NT2/D1 (cell line): ENCODE measurements around the gene SHISA5.

Source experiments
- YY1 ChIP-seq: IDR thresholded peaks from 2 replicates; pipeline ENCODE4 v1.6.1; 2011; ENCODE audit not compliant: insufficient read length, insufficient read depth
- ZNF274 ChIP-seq: IDR thresholded peaks from 2 replicates; pipeline ENCODE4 v1.6.1; 2011; ENCODE audit warnings: mild to moderate bottlenecking, low read depth, low read length

DNA sequence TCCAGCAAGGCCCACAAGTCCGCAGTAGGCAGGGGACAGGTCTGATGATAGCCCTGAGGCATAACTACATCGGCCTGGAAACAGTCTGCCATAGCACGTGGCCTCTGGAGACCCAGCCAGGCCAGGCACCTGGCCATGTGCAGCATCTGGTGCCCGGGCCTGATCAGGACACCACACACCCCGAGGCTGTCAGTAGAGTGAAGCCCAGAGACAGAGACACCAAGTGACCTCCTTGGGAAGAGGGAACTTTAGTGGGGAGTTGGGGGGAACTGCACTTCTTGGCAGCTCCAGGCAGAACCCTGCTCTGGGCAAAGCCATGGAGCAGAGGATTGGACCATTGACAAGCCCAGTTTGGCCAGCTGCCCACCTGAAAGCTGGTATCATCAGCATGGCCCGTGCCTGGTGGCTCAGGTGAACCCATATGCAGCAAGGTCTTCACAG, 1.2 kb downstream of the SHISA5 start:
- TF ChIP-seq YY1 (no peak), ZNF274 (no peak)
